ENCODE results near the gene CSK.
"Not testable (repeated sequence)": the region's sequence is repeated elsewhere in the genome, so short reads cannot be mapped to it uniquely, and the experiment has no call there.

Gene CSK
- 131 to 183 reads per million in 2 donors for total RNA-seq

GRCh38 chr15:74781431-74782258 is at the start of gene CSK:
Gene CSK (plus strand): TSS chr15:74782080. CDS start chr15:74798298, 16,218 bp downstream.
- DNase-seq = peak; percentile 74

DNA sequence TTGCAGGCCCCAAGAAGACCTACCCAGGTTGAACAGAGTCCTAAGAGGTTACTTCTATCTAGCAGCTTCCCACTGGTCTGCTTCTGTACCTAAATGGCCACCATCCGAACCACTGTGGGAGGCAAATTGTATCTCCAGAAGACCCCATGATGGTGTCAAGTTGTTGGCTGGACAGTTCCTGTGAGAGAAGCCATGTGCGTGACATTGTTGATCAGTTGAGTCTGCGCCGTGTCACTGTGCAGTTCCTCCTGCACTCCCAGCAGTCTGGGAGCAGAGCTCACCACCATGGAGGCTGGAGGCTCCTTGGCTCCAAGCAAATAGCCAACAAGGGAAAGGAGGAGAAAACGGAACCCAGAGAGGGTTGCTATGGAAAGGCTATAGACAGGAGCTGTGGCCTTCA is 49.0 kb upstream of the CSK start:
- DNase-seq = no peak

DNA sequence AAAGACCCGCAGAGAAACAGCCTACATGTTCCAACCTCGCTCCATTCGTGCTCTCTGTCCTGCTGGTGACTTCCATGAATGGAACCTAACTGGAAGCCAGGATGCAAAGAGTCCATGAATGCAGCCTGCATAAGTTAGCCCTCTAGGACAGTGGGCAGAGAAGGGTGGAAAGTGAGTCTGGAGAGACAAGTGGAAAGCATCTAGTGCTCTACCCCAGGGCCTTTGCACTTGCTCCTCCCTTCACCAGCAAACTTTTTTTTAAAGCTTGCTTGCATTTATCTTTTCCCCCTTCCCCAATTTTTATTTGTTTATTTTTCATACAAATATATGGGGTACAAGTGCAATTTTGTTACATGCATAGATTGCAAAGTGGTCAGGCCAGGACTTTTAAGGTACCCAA is 48.6 kb upstream of the CSK start:
- no peak for DNase-seq

- DNase-seq = no peak
Measured at GRCh38 chr15:74735305-74735704, 46.6 kb upstream of the CSK start.

DNA sequence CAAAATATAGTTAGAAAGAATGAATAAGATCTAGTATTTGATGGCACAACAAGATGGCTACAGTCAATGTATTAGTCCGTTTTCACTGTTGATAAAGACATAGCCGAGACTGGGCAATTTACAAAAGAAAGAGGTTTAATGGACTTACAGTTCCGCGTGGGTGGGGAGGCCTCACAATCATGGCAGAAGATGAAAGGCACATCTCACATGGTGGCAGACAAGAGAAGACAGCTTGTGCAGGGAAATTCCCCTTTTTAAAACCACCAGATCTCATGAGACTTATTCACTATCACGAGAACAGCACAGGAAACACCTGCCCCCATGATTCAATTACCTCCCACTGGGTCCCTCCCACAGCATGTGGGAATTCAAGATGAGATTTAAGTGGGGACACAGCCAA is 43.6 kb upstream of the CSK start:
- not testable (repeated sequence) for DNase-seq

DNA sequence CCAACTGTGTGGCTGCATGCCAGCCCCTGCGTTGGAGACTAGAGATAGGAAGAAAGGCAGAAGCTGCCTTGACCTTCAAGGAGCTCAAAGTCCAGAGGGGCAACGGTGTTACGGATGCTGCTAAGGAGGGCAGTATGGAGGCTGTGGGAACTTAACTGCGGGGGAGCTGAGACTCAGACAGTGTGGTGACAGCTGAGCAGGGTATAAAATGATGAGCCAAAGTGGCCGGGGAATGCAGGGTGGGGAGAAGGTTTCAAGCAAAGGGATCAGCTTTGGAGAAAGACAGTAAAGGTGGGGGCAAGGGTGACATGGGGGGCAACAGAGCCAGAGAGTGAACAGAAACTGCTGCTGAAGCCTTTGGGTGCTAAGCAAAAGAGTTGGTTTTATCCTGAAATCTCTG is 39.5 kb upstream of the CSK start:
- DNase-seq = no peak

GRCh38 chr15:74746389-74746788 is 35.5 kb upstream of the CSK start:
- no peak for DNase-seq

DNA sequence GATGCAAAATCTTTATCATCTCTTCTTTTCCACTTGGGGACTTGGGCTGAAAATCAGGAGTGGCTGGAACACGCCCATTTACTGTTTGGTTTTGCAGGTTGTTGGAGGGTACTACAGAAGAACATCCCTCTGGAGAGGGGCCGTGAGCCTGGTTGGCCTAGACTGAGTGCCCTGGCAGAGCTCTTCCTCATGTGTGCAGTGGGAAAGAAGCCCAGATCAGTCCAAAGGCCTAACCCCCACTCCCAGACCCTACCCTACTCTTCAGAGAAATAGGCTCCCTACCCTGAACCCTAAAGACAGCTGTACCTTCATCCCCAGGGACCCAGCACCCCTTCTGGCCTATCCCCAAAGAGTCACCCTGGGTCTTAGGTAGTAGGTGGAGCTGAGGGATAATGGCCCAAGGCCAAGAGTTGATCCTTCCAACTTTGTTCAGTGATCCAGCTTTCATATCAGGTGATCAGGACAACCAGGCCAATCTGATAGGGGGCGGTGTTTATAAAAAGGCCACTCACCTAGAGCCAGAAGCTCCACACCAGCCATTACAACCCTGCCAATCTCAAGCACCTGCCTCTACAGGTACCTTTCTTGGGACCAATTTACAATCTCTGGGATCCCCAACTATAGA is 33.4 kb upstream of the CSK start, which contains the start of gene CYP1A2:
Gene CYP1A2, plus strand, starts transcription at position 524 of the 625 bp plus-strand sequence. CDS start 894 bp downstream, outside the sequence.
- DNase-seq = no peak

DNA sequence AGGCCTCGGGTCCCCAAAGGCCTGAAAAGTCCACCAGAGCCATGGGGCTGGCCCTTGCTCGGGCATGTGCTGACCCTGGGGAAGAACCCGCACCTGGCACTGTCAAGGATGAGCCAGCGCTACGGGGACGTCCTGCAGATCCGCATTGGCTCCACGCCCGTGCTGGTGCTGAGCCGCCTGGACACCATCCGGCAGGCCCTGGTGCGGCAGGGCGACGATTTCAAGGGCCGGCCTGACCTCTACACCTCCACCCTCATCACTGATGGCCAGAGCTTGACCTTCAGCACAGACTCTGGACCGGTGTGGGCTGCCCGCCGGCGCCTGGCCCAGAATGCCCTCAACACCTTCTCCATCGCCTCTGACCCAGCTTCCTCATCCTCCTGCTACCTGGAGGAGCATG is 32.0 kb upstream of the CSK start:
- DNase-seq = no peak

GRCh38 chr15:74750751-74751150 is 31.1 kb upstream of the CSK start:
- no peak for DNase-seq

GRCh38 chr15:74752011-74752410 is 29.9 kb upstream of the CSK start:
- no peak for DNase-seq

DNA sequence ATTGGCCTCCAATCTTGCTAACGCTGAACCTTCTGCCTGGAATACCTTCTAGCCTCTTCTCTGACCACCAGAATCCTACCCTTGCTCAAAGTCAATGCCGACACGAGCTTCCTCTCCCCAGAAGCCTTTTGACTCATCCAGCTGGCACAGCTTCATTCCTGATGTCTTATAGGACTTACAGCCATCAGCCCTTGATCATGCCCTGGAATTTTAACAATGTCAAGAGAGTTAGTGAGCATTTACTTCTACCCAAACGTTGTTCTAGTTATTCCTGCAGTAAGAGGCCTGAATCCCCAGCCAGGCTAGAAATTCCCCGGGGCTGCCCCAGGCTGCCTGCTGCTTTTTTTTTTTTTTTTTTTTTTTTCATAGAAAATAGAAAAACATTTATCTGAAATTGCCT is 29.3 kb upstream of the CSK start:
- no peak for DNase-seq

DNA sequence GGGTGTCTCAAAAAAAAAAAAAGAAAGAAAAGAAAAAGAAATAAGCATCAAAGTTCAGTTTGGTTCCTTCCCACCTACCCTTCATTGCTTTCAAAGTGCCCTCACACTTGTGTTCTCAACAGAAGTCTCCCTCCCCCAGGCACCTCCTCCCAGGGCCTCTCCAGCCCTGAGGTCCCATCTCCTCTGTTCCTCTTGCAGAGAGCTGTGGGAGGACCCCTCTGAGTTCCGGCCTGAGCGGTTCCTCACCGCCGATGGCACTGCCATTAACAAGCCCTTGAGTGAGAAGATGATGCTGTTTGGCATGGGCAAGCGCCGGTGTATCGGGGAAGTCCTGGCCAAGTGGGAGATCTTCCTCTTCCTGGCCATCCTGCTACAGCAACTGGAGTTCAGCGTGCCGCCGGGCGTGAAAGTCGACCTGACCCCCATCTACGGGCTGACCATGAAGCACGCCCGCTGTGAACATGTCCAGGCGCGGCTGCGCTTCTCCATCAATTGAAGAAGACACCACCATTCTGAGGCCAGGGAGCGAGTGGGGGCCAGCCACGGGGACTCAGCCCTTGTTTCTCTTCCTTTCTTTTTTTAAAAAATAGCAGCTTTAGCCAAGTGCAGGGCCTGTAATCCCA is 27.2 kb upstream of the CSK start:
- DNase-seq = no peak

DNA sequence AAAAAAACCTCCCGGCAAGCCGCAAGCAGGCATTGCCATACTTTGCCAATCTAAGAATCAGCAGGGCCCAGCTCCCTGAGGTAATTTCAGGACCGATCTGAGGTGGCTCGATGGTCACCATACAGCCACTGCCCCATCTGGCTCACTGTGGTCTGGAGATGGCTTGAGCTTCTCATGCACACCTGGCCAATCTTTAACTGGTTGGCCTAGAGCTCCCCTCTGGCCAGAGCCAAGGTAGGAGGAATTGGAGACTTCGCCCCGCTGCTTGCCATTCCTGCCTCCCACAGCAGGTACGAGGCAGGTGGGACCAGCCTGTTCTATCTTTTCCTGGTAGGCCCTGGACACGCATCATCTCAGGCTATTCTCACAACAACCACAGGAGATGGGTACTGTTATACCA is 23.1 kb upstream of the CSK start:
- no peak for DNase-seq

- no peak for DNase-seq
Measured at GRCh38 chr15:74762791-74763150, 19.1 kb upstream of the CSK start.

- DNase-seq = no peak
Measured at GRCh38 chr15:74763416-74763815, 18.5 kb upstream of the CSK start.

DNA sequence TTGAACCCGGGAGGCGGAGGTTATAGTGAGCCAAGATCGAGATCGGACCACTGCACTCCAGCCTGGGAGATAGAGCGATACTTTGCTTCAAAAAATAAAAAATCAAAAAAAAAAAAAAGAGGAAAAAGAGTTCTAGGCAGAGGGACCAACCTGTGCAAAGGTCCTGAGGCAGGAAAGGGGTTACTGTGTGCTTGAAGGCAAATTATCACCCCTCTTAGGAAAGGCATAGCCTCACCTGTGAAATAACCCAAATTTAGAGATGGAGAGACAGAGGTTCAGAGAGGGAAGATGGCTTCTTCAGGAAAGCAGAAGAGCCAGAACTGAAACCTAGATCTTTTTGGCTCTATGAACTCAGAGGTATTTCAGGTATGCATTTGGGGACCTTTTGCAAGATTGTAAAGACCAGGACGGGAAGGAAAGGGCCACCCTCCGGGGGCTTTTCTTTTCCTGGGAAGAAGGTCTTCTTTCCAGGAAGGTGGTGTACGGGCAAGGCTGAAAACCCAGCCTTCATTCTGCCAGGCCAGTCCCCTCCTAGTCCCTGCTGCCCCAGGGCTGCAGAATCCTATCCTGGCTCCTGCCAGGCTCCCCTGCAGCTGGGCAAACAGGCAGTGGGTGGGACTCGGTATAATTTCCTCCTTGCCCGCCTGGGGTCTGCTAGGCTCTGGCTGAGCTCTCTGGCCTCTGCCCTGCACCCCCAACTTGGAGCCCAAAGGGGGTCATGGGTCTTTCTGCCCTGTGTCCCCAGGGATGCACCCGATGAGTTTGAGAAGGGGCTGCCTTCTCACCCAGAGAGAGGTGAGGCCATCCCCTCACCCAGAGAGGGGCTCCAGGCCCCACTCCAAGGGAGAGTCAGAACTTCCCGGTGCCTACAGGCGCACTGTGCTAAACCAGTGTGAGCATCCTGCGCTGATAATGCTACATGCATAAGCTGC is 14.4 kb upstream of the CSK start:
- no peak for DNase-seq

DNA sequence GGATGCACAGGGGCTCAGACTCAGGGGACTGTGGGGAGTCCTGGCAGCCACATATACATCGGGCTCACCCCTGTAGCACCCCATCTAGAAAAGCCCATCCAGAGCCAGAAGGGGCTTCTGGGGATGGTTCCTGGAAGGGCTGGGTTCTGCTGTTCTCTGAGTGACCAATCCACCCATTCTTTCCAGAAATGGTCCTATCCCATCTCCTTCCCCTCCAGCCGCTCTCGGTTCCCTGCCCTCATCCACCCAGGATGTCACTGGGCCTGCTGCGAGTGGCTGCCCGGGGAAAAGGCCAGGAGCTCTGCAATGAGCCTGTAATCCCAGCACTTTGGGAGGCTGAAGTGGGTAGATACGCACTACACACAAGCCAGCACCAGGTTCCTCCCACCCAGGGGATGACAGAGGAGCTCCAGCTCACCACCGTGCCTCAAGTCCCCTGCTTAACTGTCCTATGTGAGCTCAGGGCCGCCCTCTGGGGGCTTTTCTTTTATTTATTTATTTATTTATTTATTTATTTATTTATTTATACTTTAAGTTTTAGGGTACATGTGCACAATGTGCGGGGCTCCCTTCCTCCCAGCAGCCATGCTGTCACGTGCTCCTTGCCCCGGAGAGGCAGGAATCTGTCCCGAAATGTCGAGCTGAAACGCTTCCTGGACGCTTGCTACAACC is 13.6 kb upstream of the CSK start:
- no peak for DNase-seq

GRCh38 chr15:74768771-74769342 is 13.0 kb upstream of the CSK start:
- DNase-seq = peak; percentile 52

- no peak for DNase-seq
Measured at GRCh38 chr15:74769463-74770025, 12.3 kb upstream of the CSK start.

DNA sequence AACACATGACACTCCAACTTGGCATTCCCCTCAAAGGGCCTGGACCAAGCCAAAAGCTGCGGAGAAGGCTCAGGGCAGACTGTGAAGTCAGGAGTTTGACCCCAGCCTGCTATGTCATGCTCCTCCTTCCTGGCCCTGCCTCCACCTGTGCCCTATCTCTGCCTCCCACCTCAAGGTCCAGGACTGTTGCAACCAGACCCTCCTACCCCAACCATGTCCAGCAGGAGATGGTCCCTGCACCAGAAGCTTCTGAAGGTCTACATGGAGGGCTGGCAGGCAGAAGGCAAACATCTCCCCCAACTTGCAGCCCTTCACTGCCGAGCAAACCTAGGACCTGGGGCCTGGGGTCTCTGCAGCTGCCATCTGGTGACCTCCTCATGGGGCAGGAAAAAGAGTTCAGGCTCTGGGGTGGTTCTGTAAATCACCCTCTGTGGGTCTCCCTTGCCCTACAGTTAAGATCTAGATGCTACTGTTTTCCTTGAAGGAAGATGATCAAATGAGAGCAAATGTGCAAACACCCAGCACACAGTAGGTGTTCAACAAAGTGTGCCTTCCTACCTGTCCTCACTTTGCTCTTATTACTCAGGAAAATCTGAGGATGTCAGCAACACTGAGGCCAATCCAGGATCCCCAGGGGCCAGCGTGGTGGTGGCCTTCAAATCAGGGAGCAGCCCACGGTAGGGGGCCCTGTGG is 11.5 kb upstream of the CSK start:
- DNase-seq = no peak

Data from T-helper 9 cell (primary cell).